Epithelial cell of esophagus (primary cell): Measurements from ENCODE around the gene TMEM185A.

Experiments used
- DNase-seq: peaks from one replicate; pipeline ENCODE4 v3.0.0; 2010; ENCODE audit warnings: low read depth
- H3K4me3 ChIP-seq: 2 replicates; pipeline ENCODE4 v1.5.1; 2011; ENCODE audit warnings: mild to moderate bottlenecking, low read length, control low read depth
- CTCF ChIP-seq: IDR thresholded peaks from 2 replicates; pipeline ENCODE4 v1.5.1; 2011; ENCODE audit warnings: low read depth, mild to moderate bottlenecking, low read length, control low read depth, inconsistent platforms; ENCODE audit not compliant: insufficient read depth; ENCODE audit errors: missing control alignments

TMEM185A gene

GRCh38 chrX:149648932-149649331 is 17.3 kb upstream of the TMEM185A start:
- no peak for DNase-seq
- peak; percentile 14 for TF ChIP-seq CTCF
- no peak overlapping the region for H3K4me3 ChIP-seq

GRCh38 chrX:149647505-149647904 is 15.9 kb upstream of the TMEM185A start:
- no peak overlapping the region for H3K4me3 ChIP-seq
- no peak for TF ChIP-seq CTCF
- no peak for DNase-seq

- DNase-seq = no peak
- no peak overlapping the region for H3K4me3 ChIP-seq
- no peak for TF ChIP-seq CTCF
Measured at GRCh38 chrX:149643496-149643895, 11.9 kb upstream of the TMEM185A start.

GRCh38 chrX:149641835-149642234 is 10.2 kb upstream of the TMEM185A start:
- no peak overlapping the region for H3K4me3 ChIP-seq
- no peak for TF ChIP-seq CTCF
- DNase-seq = no peak

- no peak for TF ChIP-seq CTCF
- no peak for DNase-seq
- no peak overlapping the region for H3K4me3 ChIP-seq
Measured at GRCh38 chrX:149641432-149641831, 9.8 kb upstream of the TMEM185A start.

- TF ChIP-seq CTCF = no peak
- no peak overlapping the region for H3K4me3 ChIP-seq
- no peak for DNase-seq
Measured at GRCh38 chrX:149639568-149639967, 8.0 kb upstream of the TMEM185A start.

- no peak overlapping the region for H3K4me3 ChIP-seq
- TF ChIP-seq CTCF = no peak
- DNase-seq = peak; percentile 48
Measured at GRCh38 chrX:149638860-149639259, 7.3 kb upstream of the TMEM185A start.
